ENCODE measurements around the gene SLC38A11. TPM values are rescaled to one million over a fixed set of nuclear protein-coding genes. Genes with fewer than 3 reads are reported as not detected.
A peak's percentile ranks its signal among the peaks of the same experiment; 100 is the strongest.

Gene SLC38A11
- total and polyA plus RNA-seq, 2 of the 13 experiments (the other 11 are each of a cell fraction or from before 2014, with no cell fraction given) = 14.0 to 14.3 TPM

- no peak for ATAC-seq
- 96% methylated on average over 4 of the region's 4 CpGs for WGBS (ENCODE audit: low lambda C conversion rate)
- peak overlapping the region; percentile 83 for H3K27ac ChIP-seq (ENCODE audit: extremely low read length, insufficient read depth, low read length)
- TF ChIP-seq DNMT1 (CRISPR knock-in tag; IDR thresholded peaks at IDR 0.05) (no peak), POLR2AphosphoS5 (IDR thresholded peaks at IDR 0.05; ENCODE audit: low read depth, low read length) (no peak), ZBTB14 (CRISPR knock-in tag; IDR thresholded peaks at IDR 0.05) (no peak), ZNF121 (CRISPR knock-in tag; IDR thresholded peaks at IDR 0.05) (no peak), ZSCAN9 (CRISPR knock-in tag; IDR thresholded peaks at IDR 0.05; ENCODE audit: borderline replicate concordance) (no peak), THAP8 (CRISPR knock-in tag; IDR thresholded peaks at IDR 0.05; ENCODE audit: borderline replicate concordance) (no peak), CTCF (CRISPR knock-in tag; IDR thresholded peaks at IDR 0.05) (no peak), CHCHD3 (CRISPR knock-in tag; IDR thresholded peaks at IDR 0.05) (no peak), THAP9 (CRISPR knock-in tag; IDR thresholded peaks at IDR 0.05; ENCODE audit: borderline replicate concordance) (no peak), HOXA5 (CRISPR knock-in tag; IDR thresholded peaks at IDR 0.05) (no peak), ZNF550 (CRISPR knock-in tag; IDR thresholded peaks at IDR 0.05; ENCODE audit: borderline replicate concordance) (no peak), ZNF33A (CRISPR knock-in tag; IDR thresholded peaks at IDR 0.05; ENCODE audit: borderline replicate concordance) (no peak), KLF13 (CRISPR knock-in tag; IDR thresholded peaks at IDR 0.05) (no peak), ZNF720 (CRISPR knock-in tag; IDR thresholded peaks at IDR 0.05) (no peak), SMAD9 (CRISPR knock-in tag; IDR thresholded peaks at IDR 0.05) (no peak), PHF8 (CRISPR knock-in tag; IDR thresholded peaks at IDR 0.05) (no peak), ZSCAN31 (CRISPR knock-in tag; IDR thresholded peaks at IDR 0.05; ENCODE audit: low read depth) (no peak), CHD4 (IDR thresholded peaks at IDR 0.05; ENCODE audit: borderline replicate concordance, low read length) (no peak)
These were observed 78.2 kb downstream of the SLC38A11 start for GRCh38 chr2:164877169-164877568.

More at GRCh38 chr2:164877169-164877568, 78.2 kb downstream of the SLC38A11 start:
- Histone ChIP-seq H2AFZ (ENCODE audit: low read length) (no peak overlapping the region), H3K36me3 (replicated peaks in 1 of 2; ENCODE audit: control insufficient read depth in 1 of 2, insufficient read depth in 2 of 2, low read length in 2 of 2) (no peaks in the 10 kb centered on the region), H4K20me1 (ENCODE audit: insufficient read depth, low read length) (no peaks in the 10 kb centered on the region), H3K4me1 (ENCODE audit: insufficient read depth, low read length) (peaks cover 89% of the 10 kb centered on the region), H3K4me3 (replicated peaks in 1 of 3; ENCODE audit: insufficient read depth in 1 of 3, low read depth in 2 of 3, low read length in 3 of 3) (no peak overlapping the region), H3K27me3 (ENCODE audit: control insufficient read depth in 1 of 2, insufficient read depth in 2 of 2, low read length in 2 of 2) (no peaks in the 10 kb centered on the region), H3K9me3 (ENCODE audit: low read length) (no peaks in the 10 kb centered on the region), H3K79me2 (ENCODE audit: insufficient read depth, low read length) (peaks cover 2% of the 10 kb centered on the region), H3K4me2 (ENCODE audit: low read depth, low read length) (no peak overlapping the region), H3K9ac (ENCODE audit: insufficient read depth, low read depth, low read length) (no peak overlapping the region)
- intact Hi-C loops (cut with micrococcal nuclease; ENCODE audit: unreplicated experiment) = loop anchor here (5.0 kb wide), 1 partner anchor 35 kb away; no protein-coding TSS in a partner anchor
- in situ Hi-C loops (cut with HindIII; ENCODE audit: extremely low pct_ligation_motif_present, low pct_unique_long_range_greater_than_20kb) = no loop called here
- DNase-seq (ENCODE audit: low spot score) (no peak), FAIRE-seq (no peak)
- no TSS peak for BruUV-seq (replicated peaks)
- POLR2A ChIA-PET = interaction anchor here (1.4 to 5.0 kb wide), 5 partner anchors 10 to 36 kb away, joined by 3 to 43 read pairs (median 9); partner anchors contain the start of gene COBLL1
- CTCF ChIA-PET (ENCODE audit: low intra/inter-chr PET ratio, low total read pairs) = no interaction called here

Data from HepG2 (cell line).